ENCODE results near the gene BBOX1.

Gene BBOX1

GRCh38 chr11:27022659-27023251 is 17.9 kb upstream of the BBOX1 start:
- Histone ChIP-seq H3K4me3 (replicated peaks; ENCODE audit: low read depth, low read length) (no peak overlapping the region), H3K27me3 (replicated peaks; ENCODE audit: control insufficient read depth, insufficient read depth, low read length) (no peaks in the 10 kb centered on the region), H3K36me3 (ENCODE audit: control insufficient read depth, insufficient read depth, low read length) (no peaks in the 10 kb centered on the region)
- no peak for DNase-seq (ENCODE audit: extremely low read depth, insufficient read length)
- TF ChIP-seq CTCF (IDR thresholded peaks at IDR 0.05; ENCODE audit: insufficient read depth, low read length, poor library complexity, severe bottlenecking): no peak

DNA sequence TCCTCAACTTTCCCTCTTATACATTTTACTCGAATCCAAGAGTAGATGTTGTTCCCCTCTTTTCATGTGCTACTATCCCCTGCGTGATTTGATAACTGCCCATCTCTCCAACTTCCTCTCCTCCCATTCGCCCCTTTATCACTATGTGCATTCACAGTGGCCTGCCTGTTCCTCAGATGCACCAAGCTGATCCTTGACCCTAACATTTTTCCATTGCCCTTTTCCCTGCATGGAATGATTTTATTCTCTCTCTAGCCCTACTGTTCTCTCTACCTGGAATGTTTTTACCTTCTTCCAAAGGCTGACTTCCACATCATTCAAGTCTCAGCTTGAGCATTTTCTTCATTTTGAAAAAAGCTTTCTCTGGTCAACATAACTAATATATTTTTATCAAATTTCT is 15.8 kb upstream of the BBOX1 start:
- no peaks in the 10 kb centered on the region for H3K36me3 ChIP-seq (ENCODE audit: control insufficient read depth, insufficient read depth, low read length)
- no peak for TF ChIP-seq CTCF (IDR thresholded peaks at IDR 0.05; ENCODE audit: insufficient read depth, low read length, poor library complexity, severe bottlenecking)

DNA sequence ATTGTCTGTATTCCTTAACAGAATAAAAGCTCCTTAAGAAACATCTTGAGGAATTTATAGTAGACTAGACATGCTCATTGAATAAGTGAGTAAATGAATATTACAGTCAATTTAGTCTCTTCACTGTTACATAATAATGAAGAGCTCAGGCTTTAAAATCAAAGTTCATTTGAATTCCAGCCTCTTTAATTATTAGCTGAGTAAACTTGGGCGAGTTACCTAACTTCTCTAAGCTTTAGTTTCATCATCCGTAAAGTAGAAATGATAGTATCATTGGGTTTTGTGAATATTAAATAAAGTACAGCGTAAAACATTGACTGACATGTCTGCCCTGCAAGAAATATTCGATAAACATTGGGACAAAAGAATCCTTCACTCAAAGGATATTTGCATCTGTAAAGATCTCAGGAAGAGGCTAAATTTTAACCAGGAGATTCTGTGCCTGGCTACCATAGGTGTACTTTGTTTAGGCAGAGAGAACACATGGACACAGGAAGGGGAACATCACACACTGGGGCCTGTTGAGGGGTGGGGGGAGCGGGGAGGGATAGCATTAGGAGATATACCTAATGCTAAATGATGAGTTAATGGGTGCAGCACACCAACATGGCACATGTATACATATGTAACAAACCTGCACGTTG is 15.2 kb upstream of the BBOX1 start:
- no peaks in the 10 kb centered on the region for H3K27me3 ChIP-seq (replicated peaks; ENCODE audit: control insufficient read depth, insufficient read depth, low read length)
- no peak for DNase-seq (ENCODE audit: extremely low read depth, insufficient read length)
- no peak overlapping the region for H3K4me3 ChIP-seq (replicated peaks; ENCODE audit: low read depth, low read length)
- H3K36me3 ChIP-seq (ENCODE audit: control insufficient read depth, insufficient read depth, low read length): no peaks in the 10 kb centered on the region
- TF ChIP-seq CTCF (IDR thresholded peaks at IDR 0.05; ENCODE audit: insufficient read depth, low read length, poor library complexity, severe bottlenecking): no peak

More for the DNA sequence above, 15.8 kb upstream of the BBOX1 start:
- DNase-seq (ENCODE audit: extremely low read depth, insufficient read length): no peak
- Histone ChIP-seq H3K4me3 (replicated peaks; ENCODE audit: low read depth, low read length) (no peak overlapping the region), H3K27me3 (replicated peaks; ENCODE audit: control insufficient read depth, insufficient read depth, low read length) (no peaks in the 10 kb centered on the region)

DNA sequence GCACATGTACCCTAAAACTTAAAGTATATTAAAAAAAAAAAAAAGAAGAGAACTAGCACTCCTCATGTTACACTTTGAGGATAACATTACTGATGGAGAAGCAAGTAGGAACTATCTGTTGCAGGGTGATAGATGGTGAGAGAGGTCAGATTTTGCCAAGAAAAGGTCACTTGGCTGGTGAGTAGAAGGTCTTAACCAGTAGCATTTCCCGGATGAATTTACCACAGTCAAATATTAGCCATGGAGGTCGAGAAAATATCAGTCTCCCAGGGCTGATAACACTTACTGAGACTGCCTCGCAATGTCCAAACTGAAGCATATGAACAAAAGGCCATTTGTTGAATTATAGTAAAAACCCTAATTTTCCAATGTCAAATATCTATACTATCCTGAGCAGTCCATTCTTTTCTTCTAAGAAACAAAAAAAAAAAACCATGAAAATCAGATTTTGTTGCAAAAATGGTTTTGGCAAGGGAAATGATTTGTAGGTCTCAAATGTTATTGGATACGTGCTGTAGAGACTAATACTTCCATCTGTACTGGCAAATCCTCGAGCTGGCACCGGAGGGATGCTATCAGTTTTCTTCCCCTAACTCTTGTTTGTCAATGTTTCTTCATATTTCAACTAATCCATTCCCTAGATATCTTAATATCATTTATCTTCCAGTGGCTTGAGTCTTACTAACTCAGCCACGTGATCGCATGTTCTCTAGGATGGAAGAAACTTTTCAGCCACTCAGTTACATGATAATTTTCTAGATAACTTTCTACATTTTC is 14.5 kb upstream of the BBOX1 start:
- no peak for DNase-seq (ENCODE audit: extremely low read depth, insufficient read length)
- Histone ChIP-seq H3K4me3 (replicated peaks; ENCODE audit: low read depth, low read length) (no peak overlapping the region), H3K36me3 (ENCODE audit: control insufficient read depth, insufficient read depth, low read length) (no peaks in the 10 kb centered on the region), H3K27me3 (replicated peaks; ENCODE audit: control insufficient read depth, insufficient read depth, low read length) (no peaks in the 10 kb centered on the region)
- TF ChIP-seq CTCF (IDR thresholded peaks at IDR 0.05; ENCODE audit: insufficient read depth, low read length, poor library complexity, severe bottlenecking): no peak

DNA sequence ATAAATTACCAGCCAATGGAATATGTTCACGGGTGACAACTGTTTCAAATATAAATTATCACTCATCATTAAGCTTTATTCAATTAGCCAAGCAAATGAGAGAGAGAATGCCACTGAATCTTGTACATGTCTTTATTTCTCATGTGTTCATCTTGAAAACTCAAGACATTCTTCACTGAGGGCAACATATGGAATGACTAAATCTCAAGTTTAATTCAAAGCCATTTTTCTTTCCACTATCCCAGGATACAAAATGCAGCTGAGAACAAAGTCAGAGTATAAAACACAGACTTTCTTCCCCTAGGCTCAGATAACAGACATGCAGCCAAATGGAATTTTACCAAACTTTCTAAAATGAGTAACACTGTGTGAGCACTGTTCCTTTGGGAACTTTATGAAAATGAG is 12.1 kb upstream of the BBOX1 start:
- no peak overlapping the region for H3K4me3 ChIP-seq (replicated peaks; ENCODE audit: low read depth, low read length)
- DNase-seq (ENCODE audit: extremely low read depth, insufficient read length): no peak
- no peaks in the 10 kb centered on the region for H3K36me3 ChIP-seq (ENCODE audit: control insufficient read depth, insufficient read depth, low read length)
- no peaks in the 10 kb centered on the region for H3K27me3 ChIP-seq (replicated peaks; ENCODE audit: control insufficient read depth, insufficient read depth, low read length)
- TF ChIP-seq CTCF (IDR thresholded peaks at IDR 0.05; ENCODE audit: insufficient read depth, low read length, poor library complexity, severe bottlenecking): no peak
